ENCODE results near the gene GTF3C1. TPM values are rescaled to one million over a fixed set of nuclear protein-coding genes. Genes with fewer than 3 reads are reported as not detected.

GTF3C1 gene
- total and polyA plus RNA-seq, 2 of the 13 experiments (the other 11 are each of a cell fraction or from before 2014, with no cell fraction given): 29.2 to 72.7 TPM

DNA sequence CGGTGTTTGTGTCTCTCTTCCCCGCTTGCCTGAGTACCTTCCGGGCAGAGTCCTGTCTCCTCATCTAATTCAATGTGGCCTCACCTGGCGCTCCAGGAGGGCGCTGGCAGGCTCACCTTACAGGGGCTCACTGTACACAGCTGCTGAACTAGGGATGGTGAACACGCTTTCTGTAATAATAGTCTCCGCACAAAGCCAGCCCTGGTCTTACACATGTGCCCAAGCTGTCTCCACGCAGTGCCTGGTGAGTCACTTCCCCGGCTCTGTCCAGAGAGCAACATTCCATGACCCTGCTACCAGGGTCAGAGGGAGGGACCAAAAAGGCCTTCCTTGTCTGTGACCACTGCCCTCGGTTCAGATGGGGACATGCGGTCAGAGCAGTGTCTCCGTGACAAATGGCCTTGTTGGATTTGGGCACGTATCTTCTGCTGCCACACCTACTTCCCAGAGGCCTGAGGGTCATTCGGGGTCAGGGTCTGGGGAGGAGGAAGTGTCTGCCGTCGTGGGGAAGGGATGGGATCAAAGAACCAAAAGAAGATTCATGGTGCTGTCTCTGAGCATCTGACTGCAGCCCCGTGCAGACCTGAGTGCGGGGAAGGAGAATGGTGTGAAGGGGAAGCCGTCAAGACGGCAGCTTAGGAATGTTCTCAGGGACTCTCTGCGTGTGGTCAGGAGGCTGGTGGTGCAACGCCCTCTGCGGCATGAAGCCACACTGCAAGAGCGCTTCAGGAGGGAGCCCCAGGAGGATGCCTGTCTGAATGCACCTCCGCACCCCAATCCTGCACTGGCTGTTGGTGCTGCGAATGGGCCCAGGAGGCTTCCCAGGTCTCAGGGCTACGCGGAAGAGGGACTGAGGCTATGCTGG lies 78.9 kb downstream of the GTF3C1 start (continued):
- TF ChIP-seq HNF1A (IDR thresholded peaks at IDR 0.05; ENCODE audit: low read depth) (no peak), HNF1A (CRISPR knock-in tag; IDR thresholded peaks at IDR 0.05; ENCODE audit: borderline replicate concordance) (no peak), SCMH1 (CRISPR knock-in tag; IDR thresholded peaks at IDR 0.05; ENCODE audit: borderline replicate concordance) (no peak), HOXD1 (CRISPR knock-in tag; IDR thresholded peaks at IDR 0.05) (no peak; the same call in 1 of the 2 replicates), ZNF230 (CRISPR knock-in tag; IDR thresholded peaks at IDR 0.05) (no peak), ZNF292 (CRISPR knock-in tag; IDR thresholded peaks at IDR 0.05; ENCODE audit: borderline replicate concordance, low read depth) (no peak; the same call in 1 of the 2 replicates), SNAPC5 (CRISPR knock-in tag; IDR thresholded peaks at IDR 0.05; ENCODE audit: borderline replicate concordance) (no peak), ZNF616 (CRISPR knock-in tag; IDR thresholded peaks at IDR 0.05; ENCODE audit: low read depth) (0 out of 2 replicates have a peak, but pooled peaks have one; percentile 51), ZNF841 (CRISPR knock-in tag; IDR thresholded peaks at IDR 0.05; ENCODE audit: borderline replicate concordance) (no peak), PPARG (CRISPR knock-in tag; conservative IDR thresholded peaks at IDR 0.05) (peak; percentile 62), FOSL1 (CRISPR knock-in tag; IDR thresholded peaks at IDR 0.05; ENCODE audit: borderline replicate concordance) (peak; percentile 88; the same call in 1 of the 2 replicates), ZNF576 (CRISPR knock-in tag; IDR thresholded peaks at IDR 0.05) (no peak), MAFK (conservative IDR thresholded peaks at IDR 0.05 in 1 of 2, IDR thresholded peaks at IDR 0.05 in 1 of 2; ENCODE audit: low read length in 2 of 2) (no peak)
- TF ChIP-seq, protein P1, sequence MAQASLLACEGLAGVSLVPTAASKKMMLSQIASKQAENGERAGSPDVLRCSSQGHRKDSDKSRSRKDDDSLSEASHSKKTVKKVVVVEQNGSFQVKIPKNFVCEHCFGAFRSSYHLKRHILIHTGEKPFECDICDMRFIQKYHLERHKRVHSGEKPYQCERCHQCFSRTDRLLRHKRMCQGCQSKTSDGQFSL (CRISPR knock-in tag; IDR thresholded peaks at IDR 0.05): no peak
- TF ChIP-seq, protein P2, sequence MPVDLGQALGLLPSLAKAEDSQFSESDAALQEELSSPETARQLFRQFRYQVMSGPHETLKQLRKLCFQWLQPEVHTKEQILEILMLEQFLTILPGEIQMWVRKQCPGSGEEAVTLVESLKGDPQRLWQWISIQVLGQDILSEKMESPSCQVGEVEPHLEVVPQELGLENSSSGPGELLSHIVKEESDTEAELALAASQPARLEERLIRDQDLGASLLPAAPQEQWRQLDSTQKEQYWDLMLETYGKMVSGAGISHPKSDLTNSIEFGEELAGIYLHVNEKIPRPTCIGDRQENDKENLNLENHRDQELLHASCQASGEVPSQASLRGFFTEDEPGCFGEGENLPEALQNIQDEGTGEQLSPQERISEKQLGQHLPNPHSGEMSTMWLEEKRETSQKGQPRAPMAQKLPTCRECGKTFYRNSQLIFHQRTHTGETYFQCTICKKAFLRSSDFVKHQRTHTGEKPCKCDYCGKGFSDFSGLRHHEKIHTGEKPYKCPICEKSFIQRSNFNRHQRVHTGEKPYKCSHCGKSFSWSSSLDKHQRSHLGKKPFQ (CRISPR knock-in tag; IDR thresholded peaks at IDR 0.05; ENCODE audit: insufficient replicate concordance): no peak
- TF ChIP-seq, protein P3, sequence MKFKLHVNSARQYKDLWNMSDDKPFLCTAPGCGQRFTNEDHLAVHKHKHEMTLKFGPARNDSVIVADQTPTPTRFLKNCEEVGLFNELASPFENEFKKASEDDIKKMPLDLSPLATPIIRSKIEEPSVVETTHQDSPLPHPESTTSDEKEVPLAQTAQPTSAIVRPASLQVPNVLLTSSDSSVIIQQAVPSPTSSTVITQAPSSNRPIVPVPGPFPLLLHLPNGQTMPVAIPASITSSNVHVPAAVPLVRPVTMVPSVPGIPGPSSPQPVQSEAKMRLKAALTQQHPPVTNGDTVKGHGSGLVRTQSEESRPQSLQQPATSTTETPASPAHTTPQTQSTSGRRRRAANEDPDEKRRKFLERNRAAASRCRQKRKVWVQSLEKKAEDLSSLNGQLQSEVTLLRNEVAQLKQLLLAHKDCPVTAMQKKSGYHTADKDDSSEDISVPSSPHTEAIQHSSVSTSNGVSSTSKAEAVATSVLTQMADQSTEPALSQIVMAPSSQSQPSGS (CRISPR knock-in tag; IDR thresholded peaks at IDR 0.05): no peak

All from HepG2 (cell line).